H9 (cell line): ENCODE results near the gene MED29. TPM values are rescaled to one million over a fixed set of nuclear protein-coding genes. Genes with fewer than 3 reads are reported as not detected.
A peak's percentile ranks its signal among the peaks of the same experiment; 100 is the strongest.

Experiments
- DNase-seq: peaks from one replicate; pipeline ENCODE4 v3.0.0-alpha.2; 2017
- H2AFZ ChIP-seq: one replicate; pipeline ENCODE4 v1.6.1; 2013; ENCODE audit warnings: mild to moderate bottlenecking, low read length, control low read depth, moderate library complexity
- H2AK5ac ChIP-seq: 2 replicates; pipeline ENCODE4 v1.6.1; 2013; ENCODE audit warnings: low read length, control low read depth, mixed read lengths; ENCODE audit not compliant: insufficient read length
- H2BK120ac ChIP-seq: one replicate; pipeline ENCODE4 v1.6.1; 2013; ENCODE audit warnings: low read depth, mild to moderate bottlenecking, low read length, control low read depth, inconsistent platforms; ENCODE audit not compliant: poor library complexity, severe bottlenecking
- H2BK12ac ChIP-seq: 2 replicates; pipeline ENCODE4 v1.6.1; 2013; ENCODE audit warnings: low read length, control low read depth, mixed read lengths, low read depth; ENCODE audit not compliant: insufficient read length
- H2BK15ac ChIP-seq: 2 replicates; pipeline ENCODE4 v1.6.1; 2013; ENCODE audit warnings: low read depth, low read length, control low read depth
- H2BK20ac ChIP-seq: one replicate; pipeline ENCODE4 v1.6.1; 2013; ENCODE audit warnings: low read depth, mild to moderate bottlenecking, low read length, control low read depth, inconsistent platforms; ENCODE audit not compliant: poor library complexity, severe bottlenecking
- H2BK5ac ChIP-seq: 2 replicates; pipeline ENCODE4 v1.6.1; 2013; ENCODE audit warnings: low read length, control low read depth, mixed read lengths; ENCODE audit not compliant: insufficient read length
- H3K14ac ChIP-seq: 2 replicates; pipeline ENCODE4 v1.6.1; 2013; ENCODE audit warnings: low read length, control low read depth; ENCODE audit not compliant: insufficient read depth
- H3K18ac ChIP-seq: 2 replicates; pipeline ENCODE4 v1.6.1; 2013; ENCODE audit warnings: low read depth, mild to moderate bottlenecking, mixed read lengths, low read length, control low read depth; ENCODE audit not compliant: insufficient read length
- H3K23ac ChIP-seq: 2 replicates; pipeline ENCODE4 v1.6.1; 2013; ENCODE audit warnings: low read length, control low read depth, mixed read lengths, low read depth; ENCODE audit not compliant: insufficient read length
- H3K23me2 ChIP-seq: 2 replicates; pipeline ENCODE4 v1.6.1; 2013; ENCODE audit warnings: low read depth, mild to moderate bottlenecking, mixed read lengths, low read length, control low read depth; ENCODE audit not compliant: insufficient read length, poor library complexity, severe bottlenecking
- H3K27ac ChIP-seq: 2 replicates; pipeline ENCODE4 v1.5.1; 2013; ENCODE audit warnings: low read length, control low read depth, mixed read lengths, low read depth; ENCODE audit not compliant: insufficient read length
- H3K27me3 ChIP-seq: 2 replicates; pipeline ENCODE4 v1.6.1; 2013; ENCODE audit warnings: low read length, control low read depth, inconsistent platforms; ENCODE audit not compliant: insufficient read depth
- H3K4ac ChIP-seq: 2 replicates; pipeline ENCODE4 v1.6.1; 2013; ENCODE audit warnings: low read depth, mild to moderate bottlenecking, control low read depth, inconsistent platforms, low read length, moderate library complexity
- H3K4me1 ChIP-seq: 2 replicates; pipeline ENCODE4 v1.6.1; 2013; ENCODE audit warnings: low read length, control low read depth, inconsistent platforms; ENCODE audit not compliant: insufficient read depth
- H3K4me2 ChIP-seq: 2 replicates; pipeline ENCODE4 v1.6.1; 2013; ENCODE audit warnings: low read length, control low read depth, mixed read lengths; ENCODE audit not compliant: insufficient read length, insufficient read depth
- H3K56ac ChIP-seq: 2 replicates; pipeline ENCODE4 v1.6.1; 2013; ENCODE audit warnings: low read depth, mild to moderate bottlenecking, mixed read lengths, low read length, control low read depth; ENCODE audit not compliant: insufficient read length
- H3K79me1 ChIP-seq: 2 replicates; pipeline ENCODE4 v1.6.1; 2013; ENCODE audit warnings: low read depth, mild to moderate bottlenecking, moderate library complexity, low read length, control low read depth, inconsistent platforms; ENCODE audit not compliant: insufficient read depth, poor library complexity, severe bottlenecking
- H3K79me2 ChIP-seq: 2 replicates; pipeline ENCODE4 v1.6.1; 2013; ENCODE audit warnings: low read length, control low read depth, inconsistent platforms; ENCODE audit not compliant: insufficient read depth
- H3K9ac ChIP-seq: 2 replicates; pipeline ENCODE4 v1.6.1; 2013; ENCODE audit warnings: low read length, control low read depth, mixed read lengths; ENCODE audit not compliant: insufficient read length; ENCODE audit errors: extremely low read depth
- H3K9me3 ChIP-seq: one replicate; pipeline ENCODE4 v1.6.1; 2013; ENCODE audit warnings: low read depth, low read length, inconsistent platforms; ENCODE audit not compliant: control insufficient read depth
- H3T11ph ChIP-seq: one replicate; pipeline ENCODE4 v1.6.1; 2013; ENCODE audit warnings: mild to moderate bottlenecking, low read length, control low read depth, inconsistent platforms
- H4K20me1 ChIP-seq: one replicate; pipeline ENCODE4 v1.6.1; 2013; ENCODE audit not compliant: control insufficient read depth, insufficient read length, insufficient read depth
- H4K5ac ChIP-seq: 2 replicates; pipeline ENCODE4 v1.6.1; 2013; ENCODE audit warnings: low read depth, mild to moderate bottlenecking, mixed read lengths, low read length, control low read depth; ENCODE audit not compliant: insufficient read length
- H4K8ac ChIP-seq: replicated peaks from 2 replicates; pipeline ENCODE4 v1.6.1; 2013; ENCODE audit warnings: low read length, control low read depth, mixed read lengths, low read depth; ENCODE audit not compliant: insufficient read length
- H4K91ac ChIP-seq: 2 replicates; pipeline ENCODE4 v1.6.1; 2013; ENCODE audit warnings: low read depth, mild to moderate bottlenecking, moderate library complexity, mixed read lengths, low read length, control low read depth; ENCODE audit not compliant: insufficient read length
- H3K27ac Mint-ChIP-seq, 3 experiments: 2 replicates in 2 of 3; 3 replicates in 1 of 3; pipeline ENCODE4 v1.8.0; 2020 to 2021; ENCODE audit warnings: mixed read lengths in 3 of 3, mild to moderate bottlenecking in 1 of 3, moderate library complexity in 1 of 3
- H3K27me3 Mint-ChIP-seq: 2 replicates; pipeline ENCODE4 v1.8.0; 2021; ENCODE audit warnings: low read depth, mild to moderate bottlenecking, moderate library complexity, mixed read lengths
- H3K36me3 Mint-ChIP-seq, 3 experiments: 2 replicates in 2 of 3; 3 replicates in 1 of 3; pipeline ENCODE4 v1.8.0; 2020 to 2021; ENCODE audit warnings: low read depth in 3 of 3, mixed read lengths in 3 of 3; ENCODE audit not compliant: insufficient read depth in 1 of 3
- H3K4me1 Mint-ChIP-seq, 2 experiments: 2 replicates each; pipeline ENCODE4 v1.8.0; 2020; ENCODE audit warnings: mixed read lengths in 2 of 2
- H3K4me3 Mint-ChIP-seq, 2 experiments: 2 replicates in 1 of 2; 3 replicates in 1 of 2; pipeline ENCODE4 v1.8.0; 2020 to 2021; ENCODE audit warnings: mild to moderate bottlenecking in 2 of 2, mixed read lengths in 2 of 2, moderate library complexity in 1 of 2
- H3K9me3 Mint-ChIP-seq, 2 experiments: 2 replicates in 1 of 2; 3 replicates in 1 of 2; pipeline ENCODE4 v1.8.0; 2020; ENCODE audit warnings: mild to moderate bottlenecking in 2 of 2, mixed read lengths in 2 of 2, moderate library complexity in 1 of 2
- CTCF ChIP-seq: fragments of 200-600 bp; sonication (generic); conservative IDR thresholded peaks from 3 replicates; pipeline ENCODE4 v1.8.0; 2021; ENCODE audit warnings: antibody characterized with exemption, mild to moderate bottlenecking
- WGBS: extraction: QIAGEN DNeasy Blood & Tissue Kit; methylation state at CpG from one replicate; pipeline ENCODE4 v1.1.7; 2013; ENCODE audit warnings: missing lambda C conversion rate, low lambda C conversion rate, mixed read lengths; ENCODE audit not compliant: insufficient read length; ENCODE audit errors: extremely low coverage; 5-methylcytosine and 5-hydroxymethylcytosine counted together
- total RNA-seq: library from RNA; stranded (reverse); gene quantifications from 2 replicates; pipeline ENCODE4 v1.2.1, GENCODE V29; 2021

The MED29 gene
- total RNA-seq, 1 experiment from 2014 or later, result 48.3 TPM

GRCh38 chr19:39436350-39436716 is 45.2 kb downstream of the MED29 start:
- peaks cover 6% of the 10 kb centered on the region; the same call in 1 of the 2 replicates for H3K79me2 ChIP-seq
- Mint-ChIP-seq H3K9me3 (peaks cover 0 to 7% of the 10 kb centered on the region in 2 experiments; a peak in 2 of 5 replicates), H3K4me1 (peaks cover 24 to 37% of the 10 kb centered on the region in 2 experiments), H3K4me3 (peak overlapping the region; percentile 98 to 100), H3K27me3 (peaks cover 5% of the 10 kb centered on the region), H3K27ac (peak overlapping the region; percentile 97 to 98 (median 98)), H3K36me3 (peaks cover 32 to 38% (median 37%) of the 10 kb centered on the region in 3 experiments)
- H2AFZ ChIP-seq, result no peak overlapping the region
- H2BK120ac ChIP-seq, result peak overlapping the region; percentile 16
- peaks cover 9% of the 10 kb centered on the region for H3K79me1 ChIP-seq
- TF ChIP-seq CTCF, result no peak
- peaks cover 10% of the 10 kb centered on the region for H3K23me2 ChIP-seq
- no peaks in the 10 kb centered on the region for H3K9me3 ChIP-seq
- H4K91ac ChIP-seq, result no peak overlapping the region
- H2AK5ac ChIP-seq, result no peak overlapping the region
- H3T11ph ChIP-seq, result no peak overlapping the region
- no peak overlapping the region for H3K27ac ChIP-seq
- no peak overlapping the region for H3K18ac ChIP-seq
- H2BK5ac ChIP-seq, result no peak overlapping the region
- no peak overlapping the region for H4K5ac ChIP-seq
- peak overlapping the region; percentile 73 for H3K4me2 ChIP-seq
- no peak for DNase-seq
- H4K8ac ChIP-seq, result no peak overlapping the region
- H3K27me3 ChIP-seq, result no peaks in the 10 kb centered on the region
- no peak overlapping the region for H2BK15ac ChIP-seq
- WGBS, result no CpG with 5 or more reads among the region's 2 CpGs
- no peak overlapping the region; the same call in 1 of the 2 replicates for H3K14ac ChIP-seq
- H2BK20ac ChIP-seq, result no peak overlapping the region
- no peak overlapping the region for H3K4ac ChIP-seq
- no peaks in the 10 kb centered on the region for H3K4me1 ChIP-seq
- H3K56ac ChIP-seq, result no peak overlapping the region
- no peaks in the 10 kb centered on the region for H4K20me1 ChIP-seq
- H3K23ac ChIP-seq, result no peak overlapping the region
- H3K9ac ChIP-seq, result peak overlapping the region; percentile 54
- no peak overlapping the region for H2BK12ac ChIP-seq
